Stimulated activated CD8-positive, alpha-beta memory T cell treated with anti-CD3 and anti-CD28 coated beads, Interleukin-7, amount 100 ng/mL, for 4 hours (primary cell): ENCODE data around the gene SSTR3.
"Not testable (repeated sequence)": the region's sequence is repeated elsewhere in the genome, so short reads cannot be mapped to it uniquely, and the experiment has no call there.

Source experiments
- DNase-seq, 2 donors: peaks; one replicate each; pipeline ENCODE4 v3.0.0-alpha.2; 2020; ENCODE audit warnings: low read depth in 2 of 2

SSTR3 gene

DNA sequence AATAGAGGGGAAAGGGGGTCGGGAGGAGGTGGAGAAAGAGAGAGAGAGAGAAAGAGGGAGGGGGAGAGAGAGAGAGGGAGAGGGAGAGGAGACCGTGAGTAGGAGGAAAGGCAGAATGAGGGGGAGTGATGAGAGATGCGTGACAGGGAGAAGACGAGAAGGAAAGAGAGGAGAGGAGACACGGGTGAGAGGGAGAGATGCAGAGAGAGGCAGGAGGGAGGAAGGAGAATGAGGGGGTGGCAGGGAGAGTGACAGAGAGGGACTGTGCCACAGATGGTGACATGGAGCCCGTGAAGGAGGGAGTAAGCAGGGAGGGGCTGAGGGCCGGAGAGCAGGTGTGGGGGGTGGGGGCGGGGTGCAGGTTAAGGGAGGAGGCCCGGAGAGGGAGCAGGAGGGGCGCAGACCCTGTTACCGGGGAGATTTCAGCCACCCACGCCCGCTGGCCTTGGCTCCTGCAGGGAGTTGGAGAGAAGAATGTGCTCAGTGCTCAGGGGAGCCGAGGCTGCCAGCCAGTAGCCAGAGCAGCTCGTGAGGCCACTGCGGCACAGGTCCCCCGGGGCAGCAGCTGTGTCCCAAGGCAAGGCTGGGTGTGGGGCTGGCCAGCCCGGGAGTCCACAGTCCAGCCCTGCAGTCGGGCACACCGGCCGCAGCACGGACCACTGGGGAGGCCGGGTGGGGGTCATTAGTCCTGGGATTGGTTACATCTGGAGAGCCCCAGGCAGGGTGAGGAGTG is at the start of gene SSTR3:
Gene SSTR3, minus strand, starts transcription at position 304 of the 733 bp plus-strand sequence. CDS start 4,674 bp downstream, outside the sequence.
- DNase-seq = no peak

GRCh38 chr22:37260901-37261336 is 48.6 kb upstream of the SSTR3 start:
- no peak for DNase-seq

- no peak for DNase-seq
These were observed 48.0 kb upstream of the SSTR3 start for GRCh38 chr22:37260155-37260795.

GRCh38 chr22:37259540-37260029 is 47.3 kb upstream of the SSTR3 start:
- no peak for DNase-seq

DNA sequence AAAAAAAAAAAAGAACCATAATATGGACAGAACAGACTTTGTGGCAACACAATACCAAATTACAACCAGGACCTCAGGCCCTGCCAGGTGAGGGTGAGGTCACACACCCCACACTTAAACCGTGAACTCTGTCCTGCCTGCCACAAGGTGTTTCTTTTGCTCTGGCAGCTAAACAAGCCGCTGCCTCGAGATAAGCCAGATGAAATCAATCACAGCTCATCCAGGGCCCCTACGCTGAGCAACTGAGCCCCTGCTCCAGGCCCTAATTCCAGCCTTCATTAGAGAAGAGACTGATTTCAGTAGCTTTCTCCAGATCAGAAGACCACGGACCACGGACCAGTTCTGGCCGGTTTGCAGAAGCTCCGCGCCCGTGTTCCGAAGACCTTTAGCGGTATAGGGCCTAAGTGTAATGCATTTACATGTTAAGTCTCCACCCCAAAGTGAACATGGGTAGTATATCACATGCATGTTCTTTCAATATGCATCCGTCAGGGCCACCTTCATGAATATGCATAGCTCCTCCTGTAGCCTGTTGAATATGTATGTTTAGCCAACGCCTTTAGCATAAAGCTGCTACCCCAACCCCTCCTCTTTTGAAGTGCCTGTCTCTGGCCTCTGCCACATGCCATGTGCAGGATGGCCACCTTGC is 46.6 kb upstream of the SSTR3 start:
- no peak for DNase-seq

- DNase-seq = no peak
These were observed 45.9 kb upstream of the SSTR3 start for GRCh38 chr22:37258005-37258752.

DNA sequence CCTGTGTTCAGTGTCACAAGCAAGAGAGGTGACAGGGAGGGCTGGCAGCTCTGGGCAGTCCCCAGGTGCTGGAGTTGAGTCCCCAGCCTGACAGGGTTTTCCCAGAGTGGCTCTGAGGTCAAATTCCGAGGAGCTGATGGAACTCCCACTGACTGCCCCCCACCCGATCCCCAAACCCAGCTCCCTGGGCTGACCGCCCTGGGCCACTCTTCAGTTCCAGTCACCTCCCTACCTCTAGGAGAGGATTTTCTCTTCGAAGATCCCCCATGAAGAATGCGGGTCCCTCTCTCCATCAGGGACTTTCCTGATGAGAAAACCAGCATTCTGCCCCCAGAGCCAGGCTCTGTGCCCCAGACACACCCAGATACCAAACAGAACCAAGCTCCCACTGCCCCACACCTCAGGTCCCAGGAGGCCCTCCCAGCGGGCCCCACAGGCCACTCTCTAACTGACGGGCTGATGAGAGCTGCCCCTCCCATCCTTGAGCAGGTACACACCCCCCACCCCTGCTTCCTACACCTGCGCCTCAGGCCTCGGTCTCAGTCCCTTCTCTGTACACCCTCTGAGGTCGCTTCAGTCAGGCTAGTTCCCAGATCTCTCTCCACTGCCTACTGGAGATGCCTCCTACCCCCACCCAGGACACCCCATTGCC is 43.9 kb upstream of the SSTR3 start:
- no peak for DNase-seq

DNA sequence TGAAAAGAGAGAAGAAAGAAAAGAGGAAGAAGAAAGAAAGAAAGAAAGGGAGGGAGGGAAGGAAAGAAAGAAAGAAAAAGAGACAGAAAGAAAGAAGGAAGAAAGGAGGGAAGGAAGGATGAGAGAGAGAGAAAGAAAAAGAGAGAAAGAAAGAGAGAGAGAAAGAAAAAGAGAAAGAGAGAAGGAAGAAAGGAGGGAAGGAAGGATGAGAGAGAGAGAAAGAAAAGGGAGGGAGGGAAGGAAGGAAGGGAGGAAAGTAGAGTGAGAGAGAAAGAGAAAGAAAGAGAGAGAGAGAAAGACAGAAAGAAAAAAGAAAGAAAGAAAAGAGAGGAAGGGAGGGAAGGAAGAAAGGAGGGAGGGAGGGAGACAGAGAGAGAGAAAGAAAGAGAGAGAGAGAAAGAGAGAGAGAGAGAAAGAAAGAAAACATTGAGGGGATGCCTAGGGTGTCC is 43.3 kb upstream of the SSTR3 start:
- DNase-seq = no peak

DNA sequence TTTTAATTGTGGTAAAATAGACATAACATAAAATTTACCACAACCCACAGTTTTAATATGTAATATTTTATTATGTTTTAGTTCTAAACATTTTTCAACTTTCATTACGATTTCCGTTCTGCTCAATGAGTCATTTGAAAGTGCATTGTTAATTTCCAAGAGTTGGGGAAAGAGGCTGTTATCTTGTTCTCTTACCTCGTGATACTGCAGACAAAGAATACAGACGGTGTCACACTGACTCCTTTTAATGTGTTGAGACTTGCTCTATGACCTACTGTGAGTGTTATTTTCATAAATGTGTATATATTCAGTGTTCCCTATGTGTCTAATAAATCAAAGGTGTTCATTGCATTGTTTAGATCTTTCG is 42.6 kb upstream of the SSTR3 start:
- no peak for DNase-seq

GRCh38 chr22:37254209-37254866 is 42.1 kb upstream of the SSTR3 start:
- DNase-seq = no peak

DNA sequence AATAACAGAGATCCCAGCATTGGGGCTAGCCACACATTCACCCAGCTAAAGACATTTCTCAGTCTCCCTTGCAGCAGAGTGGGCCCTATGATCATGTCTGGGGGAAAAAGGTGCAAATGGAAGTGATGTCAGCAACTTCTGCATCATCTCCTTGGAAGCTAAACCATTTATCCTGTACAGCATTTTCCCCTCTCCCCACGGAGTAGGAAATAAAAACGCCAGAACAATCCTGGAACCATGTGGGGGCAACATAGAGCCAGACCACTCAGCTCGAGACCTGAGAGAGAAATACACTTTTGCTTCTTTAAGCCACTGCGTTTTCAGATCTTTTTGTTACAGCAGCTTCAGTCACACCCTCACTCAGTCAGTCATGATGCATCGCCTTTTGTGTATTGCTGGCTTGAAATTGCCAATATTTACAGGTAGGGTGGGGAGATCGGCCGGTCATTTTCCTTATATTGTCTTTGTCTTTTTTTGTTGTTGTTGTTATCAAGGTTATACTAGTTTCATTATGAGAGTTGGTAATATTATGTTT is 40.9 kb upstream of the SSTR3 start:
- DNase-seq = no peak

DNA sequence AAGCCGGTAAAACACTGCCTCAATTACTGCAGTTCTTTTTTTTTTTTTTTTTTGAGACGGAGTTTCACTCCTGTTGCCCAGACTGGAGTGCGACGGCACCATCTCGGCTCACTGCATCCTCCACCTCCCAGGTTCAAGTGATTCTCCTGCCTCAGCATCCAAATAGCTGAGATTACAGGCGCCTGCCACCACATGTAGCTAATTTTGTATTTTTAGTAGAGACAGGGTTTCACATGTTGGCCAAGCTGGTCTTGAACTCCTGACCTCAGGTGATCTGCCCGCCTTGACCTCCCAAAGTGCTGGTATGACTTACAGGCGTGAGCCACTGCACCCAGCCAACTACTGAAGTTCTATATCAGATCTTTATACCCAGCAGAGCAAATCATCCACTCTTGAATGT is 39.6 kb upstream of the SSTR3 start:
- not testable (repeated sequence) for DNase-seq

- DNase-seq = no peak
These were observed 37.7 kb upstream of the SSTR3 start for GRCh38 chr22:37249986-37250385.

DNA sequence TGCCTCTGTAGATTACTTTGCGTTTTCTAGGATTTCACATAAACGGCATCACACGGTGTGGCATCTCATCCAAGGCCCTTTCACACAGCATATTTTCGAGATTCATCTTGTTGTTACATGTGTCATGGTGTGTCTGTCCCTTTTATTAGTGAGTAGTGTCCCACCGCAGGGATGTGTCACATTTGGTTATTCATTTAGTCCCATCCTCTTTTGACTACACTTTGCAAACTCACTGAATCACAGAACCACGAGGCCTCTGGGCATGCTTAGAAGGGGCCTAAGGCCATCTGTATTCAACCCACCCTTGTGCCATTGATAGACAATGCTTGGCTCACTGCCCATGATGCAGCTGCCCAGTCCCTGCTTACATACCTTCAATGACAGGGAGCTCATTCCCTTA is 36.0 kb upstream of the SSTR3 start:
- no peak for DNase-seq

- DNase-seq = no peak
These were observed 33.5 kb upstream of the SSTR3 start for GRCh38 chr22:37245740-37246139.

GRCh38 chr22:37244922-37245722 is 32.8 kb upstream of the SSTR3 start:
- no peak for DNase-seq

DNA sequence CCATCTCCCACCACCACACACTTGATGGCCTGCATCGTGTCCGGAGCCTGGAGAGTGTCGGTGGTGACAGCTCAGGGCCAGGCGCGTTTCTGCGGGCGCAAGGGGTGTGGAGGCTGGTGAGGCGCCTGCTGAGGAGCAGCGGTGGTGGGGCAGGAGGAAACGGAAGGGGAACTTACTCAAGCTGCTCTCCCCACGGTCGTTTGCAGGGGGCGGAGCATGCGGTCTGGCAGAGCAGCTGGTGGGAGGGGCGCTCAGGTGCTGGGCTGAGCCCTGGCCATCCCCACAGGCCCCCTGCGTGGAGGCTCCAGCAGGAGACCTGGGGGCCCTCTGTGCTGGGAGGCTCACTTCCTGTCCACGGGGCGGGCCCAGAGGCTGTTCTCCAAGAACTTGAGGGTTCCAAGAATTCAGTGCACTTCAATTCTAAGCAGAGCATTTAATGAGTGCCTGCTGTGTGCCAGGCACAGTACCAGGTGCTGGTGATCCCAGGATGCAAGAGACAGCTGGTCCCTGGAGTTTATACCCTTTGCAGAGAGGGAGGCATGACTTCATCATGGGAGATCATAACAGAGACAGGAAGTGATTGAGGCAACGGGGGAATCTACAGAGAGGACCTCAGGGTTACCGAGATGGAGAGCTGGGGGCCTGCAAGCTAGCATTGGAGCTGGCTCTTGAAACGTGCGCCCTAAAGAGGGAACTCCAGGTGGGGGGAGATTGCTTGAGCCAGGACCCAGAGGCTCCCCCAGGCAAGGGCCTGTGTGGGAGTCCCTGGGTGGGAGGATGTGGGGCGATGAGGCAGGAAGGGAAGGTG is 32.0 kb upstream of the SSTR3 start, which contains the start of gene RAC2:
Gene RAC2, minus strand, starts transcription at position 156 of the 808 bp plus-strand sequence. Its CDS starts 121 bp downstream, at position 35.
- DNase-seq = peak; percentile 82 to 88

- DNase-seq = no peak
These were observed 31.3 kb upstream of the SSTR3 start for GRCh38 chr22:37243402-37244113.
